CD4-positive, alpha-beta T cell treated with Interferon gamma for 1 hour (primary cell): Measurements from ENCODE around the gene MAFB.

Experiments used
- DNase-seq: peaks from one replicate; pipeline ENCODE4 v3.0.0-alpha.2; 2020

MAFB gene

DNA sequence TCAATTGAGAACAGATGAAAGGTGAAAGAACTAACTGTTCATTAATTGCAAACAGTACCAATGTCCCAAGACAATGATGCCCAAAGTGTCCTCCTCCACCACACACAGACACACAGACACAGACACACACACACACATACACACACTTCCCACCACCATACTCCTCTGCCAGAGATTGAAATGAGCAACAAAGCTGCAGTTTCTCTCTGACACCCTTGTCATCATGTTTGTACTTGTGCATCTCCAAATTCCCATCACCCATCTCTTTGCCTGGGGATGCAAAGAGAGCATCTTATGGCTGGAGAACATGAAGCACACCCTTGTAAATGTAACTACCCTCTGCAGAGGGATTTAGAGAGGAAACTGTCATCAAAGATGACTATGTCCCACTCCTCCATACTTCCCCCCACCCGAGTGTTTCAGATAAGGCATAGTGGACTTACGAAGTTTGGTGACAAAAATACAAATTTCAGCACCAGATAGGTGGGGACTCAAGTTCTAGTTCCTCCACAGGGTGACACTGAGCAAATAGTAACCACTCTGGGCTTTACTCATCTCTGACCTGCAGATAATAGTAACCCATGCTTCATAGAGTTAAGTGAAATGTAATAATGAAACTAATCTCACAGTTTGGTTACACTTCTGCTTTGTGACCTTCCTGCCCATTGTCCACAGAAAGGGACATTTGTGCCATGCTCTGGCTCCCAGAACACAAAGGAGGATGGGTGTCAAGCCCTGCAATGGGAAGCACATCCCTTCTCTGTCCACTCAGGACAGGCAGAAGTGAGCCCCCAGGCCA, 8.7 kb downstream of the MAFB start:
- DNase-seq: no peak

DNA sequence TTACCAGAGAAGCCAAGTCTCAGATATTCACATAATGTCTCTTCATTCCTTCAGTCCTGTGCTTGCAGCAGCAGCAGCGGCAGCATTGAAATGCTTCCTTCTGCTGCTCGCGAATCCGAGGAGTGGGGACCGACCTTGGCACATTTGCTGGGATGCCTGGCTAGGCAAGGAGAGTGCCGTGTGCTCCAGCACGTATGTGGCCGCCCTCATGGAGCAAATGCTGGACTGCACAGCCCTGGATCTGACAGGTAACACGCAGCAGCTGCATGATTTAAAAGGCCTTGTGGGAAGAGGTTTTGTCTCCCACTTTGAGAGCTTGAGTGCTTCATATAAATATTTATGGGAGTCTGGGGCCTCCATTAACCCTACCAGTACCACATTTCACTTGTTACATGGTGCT, 9.9 kb downstream of the MAFB start:
- DNase-seq: no peak

DNA sequence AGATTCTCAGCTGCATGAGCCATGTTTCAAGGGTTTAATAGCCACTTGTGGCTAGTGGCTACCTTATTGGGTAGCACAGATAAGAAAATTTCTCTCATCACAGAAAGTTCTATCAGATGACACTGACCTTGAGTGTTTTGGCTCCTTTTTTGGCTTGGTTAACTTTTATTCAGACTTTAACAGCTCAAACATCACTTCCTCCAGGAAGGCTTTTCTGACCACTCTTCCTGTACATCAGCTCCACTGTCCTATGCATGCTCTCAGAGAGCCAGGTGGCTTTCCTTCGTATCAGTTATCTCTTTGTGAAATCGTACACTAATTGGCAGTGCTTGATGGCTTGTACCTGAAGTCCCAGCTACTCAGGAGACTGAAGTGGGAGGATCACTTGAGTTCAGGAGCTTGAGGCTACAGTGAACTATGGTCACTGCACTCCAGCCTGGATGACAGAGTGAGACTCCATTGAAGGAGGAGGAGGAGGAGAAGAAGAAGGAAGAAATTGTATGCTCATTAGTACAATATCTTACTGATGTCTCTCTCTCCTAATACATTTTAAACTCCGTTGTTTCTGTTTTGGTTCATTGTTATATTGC, 10.7 kb downstream of the MAFB start:
- no peak for DNase-seq

DNA sequence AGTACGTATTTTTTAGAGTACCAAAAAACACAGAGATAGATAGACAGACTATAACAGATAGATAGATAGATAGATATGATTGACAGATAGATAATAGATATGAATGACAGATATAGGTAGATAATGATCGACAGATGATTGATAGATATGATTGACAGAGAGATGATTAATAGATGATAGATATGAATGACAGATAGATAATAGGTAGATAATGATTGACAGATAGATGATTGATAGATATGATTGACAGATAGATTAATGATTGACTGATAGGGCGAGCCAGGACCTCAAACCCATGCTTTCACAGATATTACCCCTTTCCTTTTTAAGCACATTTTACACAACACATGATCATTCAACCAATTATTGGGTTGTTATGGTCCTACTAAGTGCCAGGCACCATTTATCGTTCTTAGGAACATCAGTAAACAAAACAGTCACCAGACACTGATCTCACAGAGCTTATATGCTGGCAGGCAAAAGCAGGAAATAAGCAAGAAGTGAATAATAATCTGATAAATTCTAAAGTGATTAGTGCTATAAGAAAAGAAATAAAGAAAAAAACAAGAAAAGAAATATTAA, 11.6 kb downstream of the MAFB start:
- no peak for DNase-seq

DNA sequence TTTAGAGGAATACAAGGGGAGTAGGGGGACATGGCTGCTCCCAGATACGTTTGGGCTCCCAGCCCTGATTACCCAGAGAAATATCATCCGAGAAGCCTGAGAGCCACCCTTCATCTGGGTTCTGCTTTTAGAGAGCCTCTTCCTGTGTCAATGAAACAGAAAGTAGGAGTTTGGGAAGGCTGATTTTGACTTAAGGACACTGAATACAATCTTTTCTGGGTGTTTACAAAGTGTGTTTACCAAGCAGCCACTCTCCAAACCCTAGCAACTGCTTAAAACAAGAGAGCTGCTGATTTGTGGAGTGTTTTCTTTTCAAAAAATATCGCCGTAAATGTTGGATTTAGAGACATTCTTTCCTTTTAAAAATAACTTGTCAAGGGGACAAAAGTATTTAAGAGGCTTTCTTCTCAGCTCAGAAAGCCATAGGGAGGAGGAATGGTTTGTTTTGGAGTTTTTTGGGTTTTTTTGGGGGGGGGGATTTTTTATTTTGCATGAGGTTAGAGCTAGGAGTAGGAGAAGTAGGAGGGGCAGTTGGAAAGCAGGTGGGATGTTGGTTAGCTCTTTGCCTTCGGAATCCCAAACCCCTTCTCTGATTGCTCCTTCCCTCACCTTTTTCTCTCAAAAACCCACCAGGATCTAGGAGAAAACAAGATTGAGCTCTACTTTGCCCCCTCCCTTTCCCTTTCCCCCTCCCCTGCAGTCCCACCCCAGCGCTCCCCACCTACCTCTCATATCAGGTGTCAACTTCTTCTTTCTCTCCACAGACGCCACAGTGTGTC, 12.4 kb downstream of the MAFB start:
- DNase-seq: no peak

DNA sequence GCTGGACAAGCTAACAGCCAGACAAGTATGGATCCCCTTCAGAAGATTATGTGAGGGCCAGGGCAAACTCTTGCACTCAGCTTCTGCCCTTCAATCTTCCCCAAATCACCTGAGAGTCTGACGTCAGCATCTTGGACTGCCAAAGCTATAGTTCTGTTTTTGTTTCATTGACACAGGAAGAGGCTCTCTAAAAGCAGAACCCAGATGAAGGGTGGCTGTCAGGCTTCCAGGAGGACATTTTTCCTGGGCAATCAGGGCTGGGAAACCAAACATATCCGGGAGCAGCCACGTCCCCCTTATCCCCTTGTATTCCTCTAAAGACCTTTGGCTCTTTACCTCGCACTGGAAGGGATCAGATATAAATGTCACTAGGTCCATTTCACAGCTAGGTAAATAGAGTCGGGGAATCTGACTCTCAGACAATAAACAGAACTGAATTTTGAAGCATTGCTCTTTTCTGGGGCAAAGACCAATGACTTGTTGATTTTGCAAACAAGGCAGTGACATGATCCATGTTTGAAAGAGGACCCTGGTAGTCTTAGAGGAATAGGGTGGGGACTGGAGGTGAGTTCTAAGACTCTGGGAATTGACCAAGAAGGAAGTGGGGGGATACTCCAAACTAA, 13.3 kb downstream of the MAFB start:
- no peak for DNase-seq

DNA sequence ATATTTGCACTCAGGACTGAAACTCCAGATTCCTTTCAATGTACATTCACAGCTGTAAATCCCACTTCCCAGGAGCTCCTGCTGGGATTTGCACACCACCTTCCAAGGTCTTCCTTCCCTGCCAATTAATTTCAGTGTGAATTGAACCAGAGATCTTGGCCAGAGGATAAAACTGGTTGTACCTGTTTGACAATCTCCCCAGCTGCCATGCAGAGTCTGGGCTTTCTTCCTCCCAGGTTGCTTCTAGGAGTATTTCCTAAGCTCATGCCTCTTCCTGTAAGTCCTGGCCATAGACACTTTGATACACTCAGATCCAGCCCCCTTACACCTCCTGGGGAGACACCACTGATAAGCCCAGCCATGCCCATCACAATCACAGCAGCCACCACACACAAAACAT, 15.6 kb downstream of the MAFB start:
- DNase-seq: no peak

DNA sequence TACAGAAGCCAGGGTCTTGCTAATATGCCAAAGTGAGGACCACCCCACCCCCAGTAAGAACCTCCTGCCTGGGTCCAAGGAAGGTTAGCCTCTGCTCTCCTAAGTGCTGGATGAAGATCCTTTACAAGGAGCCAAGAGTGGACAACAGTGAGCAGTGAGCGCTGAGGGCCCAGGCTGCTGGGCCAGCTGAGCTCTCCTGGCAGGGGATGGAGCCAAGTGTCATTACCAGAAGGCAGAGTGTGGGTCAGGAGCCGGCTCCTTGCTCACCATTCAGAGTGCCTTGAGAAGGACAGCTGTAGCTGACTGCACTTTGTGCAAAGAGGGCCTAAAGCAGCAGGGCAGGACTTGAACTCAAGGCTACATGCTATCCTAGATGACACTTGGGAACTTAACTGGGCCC, 16.9 kb downstream of the MAFB start:
- no peak for DNase-seq

DNA sequence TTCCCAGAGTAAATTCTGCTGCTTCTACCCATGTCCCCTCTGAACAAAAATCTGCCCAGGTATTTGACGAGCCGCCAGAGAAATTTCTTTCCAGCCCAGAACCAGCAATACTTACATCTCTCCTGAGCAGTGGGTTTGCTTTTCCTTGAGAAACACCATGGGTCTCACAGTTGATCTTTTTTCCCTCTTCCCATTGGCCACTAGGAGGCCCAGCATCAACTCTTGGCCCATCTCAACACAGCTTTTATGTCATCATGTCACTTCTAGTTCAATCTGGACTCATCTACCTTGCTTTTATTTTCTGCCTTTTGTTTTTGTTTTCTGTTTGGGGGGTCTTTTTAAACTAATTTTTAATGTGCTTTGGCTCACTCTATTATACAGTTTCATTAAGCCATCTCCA, 18.8 kb downstream of the MAFB start:
- DNase-seq: no peak

DNA sequence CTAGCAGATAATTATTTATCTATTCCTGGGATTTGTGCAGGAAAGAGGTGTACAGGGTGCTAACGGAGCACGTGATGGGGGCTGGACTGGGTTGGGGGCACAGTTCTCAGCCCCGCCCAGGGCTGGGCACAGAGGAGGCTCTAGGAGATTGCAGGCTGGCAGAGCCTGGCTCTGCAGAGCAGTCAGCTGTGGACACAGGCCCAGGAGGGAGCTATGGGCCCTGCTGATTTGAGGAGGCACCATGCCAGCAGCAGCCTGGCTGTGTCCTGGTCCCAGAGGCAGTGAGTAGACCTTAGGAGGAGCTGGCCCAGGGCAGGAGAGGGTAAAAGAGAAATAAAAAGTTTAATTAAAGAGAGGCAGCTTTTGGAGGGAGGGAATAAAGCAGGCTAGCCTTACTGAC, 19.3 kb downstream of the MAFB start:
- no peak for DNase-seq

DNA sequence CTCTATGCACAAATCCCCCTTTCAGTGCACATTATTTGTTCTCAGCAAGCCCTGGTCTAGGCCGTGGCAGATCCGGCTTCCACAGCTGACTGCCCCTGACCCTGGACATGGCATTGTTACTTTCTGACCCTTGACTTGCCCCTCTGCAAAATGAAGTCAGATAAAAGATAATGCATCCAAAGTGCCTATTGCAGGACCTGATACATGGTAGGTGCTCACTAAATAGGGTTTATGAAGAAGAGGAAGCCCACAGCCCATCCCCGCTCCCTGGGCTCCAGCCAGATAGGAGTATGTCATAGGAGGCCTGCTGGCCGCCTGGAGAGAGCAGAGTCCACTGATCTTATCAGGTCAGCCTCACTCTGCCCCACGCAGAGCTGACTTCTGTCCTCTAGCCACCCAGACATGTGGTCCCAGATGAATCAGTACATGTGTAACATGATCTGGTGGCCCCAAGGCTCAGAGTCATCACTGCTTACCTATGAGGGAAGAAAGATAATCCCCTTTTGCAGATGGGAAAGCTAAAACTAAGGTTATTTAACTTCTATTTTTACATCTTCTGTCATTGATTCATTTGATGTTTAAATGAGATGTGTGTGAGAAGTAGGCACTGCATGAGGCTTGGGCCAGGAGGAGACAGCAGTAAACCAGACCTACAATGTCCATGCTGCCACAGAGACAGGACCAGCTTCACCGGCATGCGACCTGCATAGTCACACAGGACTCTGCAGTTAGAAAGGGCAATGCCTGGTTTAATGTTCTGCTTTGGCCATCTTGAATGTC, 20.4 kb downstream of the MAFB start:
- no peak for DNase-seq

DNA sequence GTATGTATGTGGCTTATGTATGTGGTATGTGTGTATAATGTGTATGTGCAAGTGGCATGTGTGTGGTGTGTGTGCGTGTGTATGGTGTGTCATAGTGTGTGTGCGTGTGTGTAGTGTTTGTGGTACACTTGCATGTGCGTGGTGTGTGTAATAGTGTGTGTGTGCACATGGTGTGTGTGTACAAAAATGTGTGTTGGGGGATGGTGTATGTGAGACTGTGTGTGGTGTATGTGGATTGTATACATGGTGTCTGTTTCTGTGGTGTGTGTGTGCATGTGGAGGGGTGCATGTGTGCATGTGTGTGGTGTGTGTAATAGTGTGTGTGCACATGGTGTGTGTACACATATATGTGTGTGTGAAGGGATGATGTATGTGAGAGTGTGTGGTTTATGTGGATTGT, 21.5 kb downstream of the MAFB start:
- DNase-seq: no peak

DNA sequence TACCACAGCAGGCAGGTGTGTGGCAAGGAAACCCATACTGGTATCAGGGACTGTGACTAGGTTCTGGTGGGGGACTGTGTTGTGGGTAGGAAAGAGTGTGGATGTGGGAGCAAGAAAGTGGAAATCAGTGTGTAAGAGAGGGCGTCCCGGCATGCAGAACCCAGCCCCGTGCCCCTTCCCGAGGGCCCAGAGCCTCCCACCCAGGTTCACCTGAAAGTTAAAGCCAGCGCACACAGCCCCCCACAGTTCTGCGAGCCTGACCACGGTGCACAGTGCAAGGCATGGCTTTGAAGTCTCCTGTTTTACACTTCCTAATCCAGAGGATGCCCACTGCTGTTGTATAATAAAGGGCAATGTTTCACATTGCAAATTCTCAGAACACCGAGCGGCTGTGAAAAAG, 22.7 kb downstream of the MAFB start:
- no peak for DNase-seq

DNA sequence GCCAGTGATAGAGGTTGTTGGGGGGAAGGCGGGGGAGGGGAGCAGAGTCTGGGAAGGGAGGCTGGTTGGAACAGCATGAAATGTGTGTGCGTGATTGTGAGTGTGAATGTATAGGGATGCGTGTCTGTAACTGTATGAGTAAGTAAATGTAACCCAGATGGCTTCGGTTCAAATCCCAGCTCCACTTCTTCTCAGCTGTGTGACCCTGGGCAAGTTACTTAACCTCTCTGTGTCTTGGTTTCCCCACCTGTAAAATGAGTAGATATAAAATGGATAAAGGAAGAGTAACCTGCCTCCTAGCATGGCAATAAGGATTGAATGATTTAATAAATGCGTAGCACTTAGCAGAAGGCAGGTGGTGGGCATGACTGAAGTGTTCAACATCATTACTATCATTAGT, 24.1 kb downstream of the MAFB start:
- no peak for DNase-seq

DNA sequence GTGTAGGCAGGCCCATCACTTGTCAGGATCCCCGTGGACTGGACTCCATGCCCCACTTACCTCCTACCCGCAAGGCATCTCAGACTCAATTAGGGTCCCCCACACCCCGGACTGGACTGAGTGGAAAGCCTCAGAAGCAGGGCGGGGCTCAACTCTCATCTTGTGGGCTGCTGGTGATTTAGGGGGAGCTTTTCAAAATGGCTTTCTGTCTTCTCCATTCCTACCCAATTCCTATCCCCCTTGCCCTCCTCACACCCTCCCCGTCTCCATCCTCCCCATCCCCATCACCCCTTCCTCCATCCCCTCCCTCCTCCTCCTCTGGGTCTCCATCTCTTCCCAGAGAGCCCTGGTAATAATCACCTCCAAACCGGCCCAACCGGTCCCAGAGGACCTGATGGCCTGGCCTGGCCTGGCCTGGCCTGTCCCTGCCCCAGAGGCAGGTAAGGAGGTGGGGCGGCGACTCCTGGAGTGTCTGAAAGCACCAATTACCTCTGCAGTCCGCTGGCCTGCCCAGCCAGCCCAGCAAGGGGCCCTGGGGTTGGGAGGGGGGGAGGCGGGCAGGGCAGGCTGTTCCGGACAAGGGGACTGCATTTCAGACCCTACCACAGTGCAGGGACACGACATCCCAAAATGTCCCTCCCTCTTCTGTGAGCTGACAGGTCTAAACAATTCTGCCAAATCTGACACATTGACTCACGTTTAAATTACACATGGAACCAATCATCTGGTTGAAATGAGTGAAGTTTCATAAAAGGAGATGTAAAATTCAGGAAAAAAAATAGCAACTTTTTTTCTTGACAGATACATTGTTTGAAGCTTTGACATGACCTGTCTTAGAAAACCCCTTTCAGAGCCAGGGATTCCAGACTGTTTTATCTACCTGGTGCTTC, 24.8 kb downstream of the MAFB start:
- DNase-seq: no peak

DNA sequence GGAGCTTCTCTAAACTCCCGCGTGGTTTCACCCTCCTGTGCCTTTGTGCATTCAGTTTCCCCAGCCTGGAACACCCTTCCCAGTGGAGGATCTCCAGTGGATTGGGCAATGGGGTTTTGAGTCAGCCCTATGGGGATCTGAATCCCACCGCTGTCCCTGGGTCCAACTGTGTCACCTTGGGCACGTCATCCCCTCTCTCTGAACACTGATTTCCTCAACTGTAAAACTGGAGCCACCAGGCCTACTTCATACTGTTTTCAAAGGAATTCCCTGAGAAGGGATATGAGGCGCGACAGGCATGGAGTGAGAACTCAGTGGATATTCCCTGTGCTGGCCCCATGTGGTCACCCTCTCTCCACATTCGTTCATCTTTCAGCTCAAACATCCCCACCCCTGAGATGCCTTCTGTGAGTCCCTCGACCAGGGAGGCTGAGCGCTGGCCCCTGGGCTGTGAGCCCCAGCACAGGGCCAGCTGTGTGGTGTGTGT, 25.7 kb downstream of the MAFB start:
- no peak for DNase-seq

DNA sequence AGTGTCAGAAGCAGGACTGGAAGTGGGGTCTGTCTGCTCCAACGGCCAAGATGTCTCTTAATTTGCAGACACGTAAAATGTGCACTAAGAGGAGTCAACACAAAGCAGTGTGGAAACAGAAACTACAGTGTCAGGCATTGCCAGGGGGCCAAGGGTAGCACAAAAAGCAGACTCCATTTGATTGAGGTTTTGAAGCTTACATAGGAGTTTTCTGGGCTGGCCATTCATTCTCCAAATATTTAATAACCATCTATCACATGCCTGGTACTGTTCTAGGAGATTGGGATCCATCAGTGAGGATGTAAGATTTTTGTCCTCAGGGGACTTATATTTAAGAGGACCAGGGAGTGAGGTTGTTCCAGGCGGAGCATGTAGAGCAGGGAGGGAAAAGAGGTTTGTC, 29.5 kb downstream of the MAFB start:
- DNase-seq: no peak

DNA sequence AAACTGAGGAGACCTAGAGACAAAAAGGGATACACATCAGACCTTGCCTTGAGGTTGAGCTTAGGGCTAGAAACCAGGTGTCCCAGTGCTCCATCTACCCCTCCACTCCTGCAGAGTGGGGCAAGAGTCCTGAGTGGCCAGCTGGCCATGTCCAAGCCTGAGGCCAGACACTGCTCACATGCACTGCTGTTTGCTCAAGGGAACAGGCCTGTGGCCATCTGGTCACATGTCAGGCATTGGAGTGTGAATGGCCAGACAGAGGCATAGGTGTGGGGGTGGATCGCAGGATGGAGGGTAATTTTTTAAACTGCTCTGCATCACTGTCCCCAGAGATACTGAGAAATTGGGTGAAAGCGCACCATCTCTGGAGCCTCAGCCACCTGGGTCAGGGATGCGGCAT, 30.5 kb downstream of the MAFB start:
- DNase-seq: no peak

DNA sequence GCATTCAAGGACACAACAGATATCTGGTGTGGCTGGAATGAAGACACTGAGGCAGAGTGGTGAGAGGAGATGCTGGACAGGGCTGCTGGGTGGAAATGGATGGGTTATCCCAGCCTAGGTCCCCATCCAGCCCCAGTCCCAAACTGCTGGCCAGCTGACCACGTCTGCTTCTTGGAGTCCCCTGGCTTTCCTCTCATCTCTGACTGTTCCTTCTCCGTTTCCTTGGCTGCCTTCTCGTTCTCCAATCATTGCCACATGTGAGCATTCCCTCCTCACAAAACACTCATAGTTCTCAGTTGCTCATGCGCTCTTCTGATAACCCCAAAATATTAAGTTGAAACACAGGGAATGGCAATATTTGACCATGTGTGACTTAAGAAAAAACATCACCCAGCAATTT, 31.5 kb downstream of the MAFB start:
- DNase-seq: no peak

DNA sequence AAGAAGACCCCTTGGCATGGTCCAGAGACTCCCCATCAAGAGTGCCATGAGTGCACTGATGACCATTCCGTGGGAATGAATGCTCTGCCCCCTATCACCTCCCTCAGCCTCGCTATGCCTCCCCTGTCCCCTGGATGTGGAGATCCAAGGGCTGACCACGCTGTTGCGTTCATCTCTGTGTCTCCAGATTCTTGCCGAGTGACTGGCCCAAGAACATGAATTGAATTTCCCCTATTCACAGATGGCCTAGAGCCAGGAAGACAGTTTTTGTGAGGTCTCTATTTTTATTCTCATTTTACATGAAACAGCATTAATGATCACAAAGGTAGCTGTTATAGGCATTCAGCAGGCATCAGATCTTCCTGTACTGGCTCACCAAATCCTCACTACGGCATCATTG, 33.6 kb downstream of the MAFB start:
- no peak for DNase-seq

DNA sequence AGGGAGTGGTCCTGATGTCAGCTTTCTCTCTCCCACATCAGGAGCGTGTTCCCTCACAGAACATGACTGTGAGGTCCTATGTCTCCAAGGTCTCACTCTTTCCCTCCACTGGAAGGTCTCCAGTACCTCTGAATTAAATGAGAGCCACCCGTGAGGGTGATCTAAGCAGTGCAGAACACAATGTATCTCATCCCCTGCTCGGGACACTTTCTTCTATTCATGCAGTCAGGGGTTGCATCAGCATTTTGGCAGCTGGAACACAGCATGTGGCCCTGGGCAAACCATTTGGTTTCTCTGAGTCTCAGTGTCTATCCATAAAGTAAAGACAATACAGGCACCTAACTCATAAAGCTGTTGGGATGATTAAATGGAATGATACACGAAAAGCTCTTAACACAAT, 34.2 kb downstream of the MAFB start:
- DNase-seq: no peak
